Stimulated activated CD4-positive, alpha-beta T cell treated with anti-CD3 and anti-CD28 coated beads, Interleukin-12 subunit alpha, Interleukin-12 subunit beta, amount 100 ng/mL, for 48 hours (primary cell): ENCODE data around the gene PRIM1.
"Not testable (repeated sequence)": the region's sequence is repeated elsewhere in the genome, so short reads cannot be mapped to it uniquely, and the experiment has no call there.

Source experiments
- DNase-seq, 3 donors: peaks; one replicate each; pipeline ENCODE4 v3.0.0-alpha.2; 2020; ENCODE audit warnings: low read depth in 2 of 3, low spot score in 1 of 3

The PRIM1 gene

DNA sequence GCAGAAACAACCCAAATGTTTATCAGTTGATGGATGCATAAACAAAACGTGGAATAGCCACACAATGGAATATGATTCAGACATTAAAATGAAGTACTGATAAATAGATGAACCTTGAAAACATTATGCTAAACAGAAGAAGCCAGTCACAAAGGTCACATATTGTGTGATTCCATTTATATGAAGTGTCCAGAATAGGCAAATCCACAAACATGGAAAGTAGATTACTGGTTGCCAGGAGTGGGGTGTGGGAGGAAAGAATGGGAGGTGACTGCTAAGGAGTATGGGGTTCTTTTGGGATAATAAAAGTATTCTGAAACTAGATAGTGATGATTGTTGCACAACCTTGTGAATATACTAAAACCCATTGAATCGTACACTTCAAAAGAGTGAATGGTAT lies 9.7 kb upstream of the PRIM1 start:
- no peak for DNase-seq

DNA sequence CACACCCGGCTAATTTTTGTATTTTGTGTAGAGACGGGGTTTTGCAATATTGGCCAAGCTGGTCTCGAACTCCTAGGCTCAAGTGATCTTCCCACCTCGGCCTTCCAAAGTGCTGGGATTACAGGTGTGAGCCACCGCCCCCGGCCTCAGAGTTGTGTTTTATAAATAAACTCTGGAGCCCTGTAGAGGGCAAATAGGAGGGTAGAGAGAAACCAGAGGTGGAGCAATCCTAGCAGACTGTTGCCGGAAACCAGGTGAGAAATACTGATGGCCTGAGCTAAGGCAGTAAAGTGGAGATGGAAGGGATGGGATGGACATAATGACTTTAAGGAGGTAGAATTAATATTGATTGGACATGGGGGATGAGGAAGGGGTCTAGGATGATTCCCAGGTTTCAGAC lies 8.3 kb upstream of the PRIM1 start:
- no peak for DNase-seq

DNA sequence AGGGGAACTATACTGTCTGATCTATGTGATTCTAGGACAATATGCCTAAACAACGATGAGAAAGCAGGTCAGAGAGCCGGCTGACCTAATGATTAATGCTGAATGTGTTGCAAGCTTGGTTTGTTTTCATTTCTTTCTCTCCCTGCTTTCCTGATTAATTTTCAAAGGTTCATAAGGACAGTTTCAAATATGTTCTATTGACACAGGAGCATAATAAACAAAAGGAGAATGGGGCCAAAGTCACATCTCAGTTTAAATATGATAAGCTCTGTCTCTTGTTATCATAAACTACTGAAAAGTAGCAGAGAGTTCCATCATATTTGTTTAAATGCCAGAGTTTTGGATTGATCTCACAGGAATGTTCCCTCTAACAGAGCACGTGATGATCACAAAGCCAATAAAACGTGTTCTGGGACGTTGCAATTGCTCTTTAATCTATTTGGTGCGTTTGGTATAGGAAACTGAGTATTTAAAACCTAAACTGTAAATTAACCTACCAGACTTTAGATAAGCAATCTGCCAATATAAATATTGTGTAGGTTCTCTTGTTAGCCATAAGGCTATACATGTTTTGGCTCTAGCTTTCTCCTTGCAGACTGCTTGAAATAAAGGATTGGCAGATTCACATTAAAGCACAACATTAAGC lies 7.3 kb upstream of the PRIM1 start:
- DNase-seq, result no peak

DNA sequence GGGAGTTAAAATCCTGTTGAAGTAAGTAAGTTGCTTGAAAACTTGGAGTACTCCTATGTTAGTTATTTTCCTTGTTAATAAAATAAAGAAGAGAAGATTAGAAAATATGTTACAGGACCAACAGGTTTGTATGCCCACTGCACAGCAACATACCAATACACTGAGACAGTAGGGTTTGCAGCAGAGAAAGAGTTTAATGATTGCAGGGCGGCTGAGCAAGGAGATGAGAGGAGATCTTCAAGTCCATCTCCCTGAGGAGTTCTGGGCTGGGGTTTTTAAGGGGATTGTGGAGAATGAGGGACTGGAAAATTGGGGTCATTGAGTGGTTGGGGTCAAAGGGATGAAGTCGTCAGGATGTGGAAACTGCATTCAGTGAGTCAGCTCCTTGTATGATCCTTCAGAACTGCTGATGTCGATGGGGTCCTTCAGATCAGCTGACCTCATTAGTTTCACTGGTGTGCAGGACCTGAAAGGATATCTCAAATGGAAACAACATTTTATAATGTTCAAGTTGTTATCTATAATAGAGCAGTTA lies 6.7 kb upstream of the PRIM1 start:
- DNase-seq, result no peak

DNA sequence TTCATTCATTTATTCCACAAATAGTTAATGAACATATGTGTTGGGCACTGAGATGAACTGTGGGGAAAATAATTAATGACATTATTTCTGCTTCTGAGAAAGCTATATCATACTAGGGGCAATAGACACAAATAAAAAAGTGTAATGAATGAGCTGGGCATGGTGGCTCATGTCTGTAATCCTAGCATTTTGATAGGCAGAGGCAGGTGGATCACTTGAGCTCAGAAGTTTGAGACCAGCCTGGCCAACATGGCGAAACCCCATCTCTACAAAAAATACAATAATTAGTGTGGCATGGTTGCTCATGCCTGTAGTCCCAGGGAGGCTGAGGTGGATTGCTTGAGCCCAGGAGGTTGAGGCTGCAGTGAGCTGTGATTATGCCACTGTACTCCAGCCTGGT lies 5.8 kb upstream of the PRIM1 start:
- DNase-seq, result not testable (repeated sequence)

DNA sequence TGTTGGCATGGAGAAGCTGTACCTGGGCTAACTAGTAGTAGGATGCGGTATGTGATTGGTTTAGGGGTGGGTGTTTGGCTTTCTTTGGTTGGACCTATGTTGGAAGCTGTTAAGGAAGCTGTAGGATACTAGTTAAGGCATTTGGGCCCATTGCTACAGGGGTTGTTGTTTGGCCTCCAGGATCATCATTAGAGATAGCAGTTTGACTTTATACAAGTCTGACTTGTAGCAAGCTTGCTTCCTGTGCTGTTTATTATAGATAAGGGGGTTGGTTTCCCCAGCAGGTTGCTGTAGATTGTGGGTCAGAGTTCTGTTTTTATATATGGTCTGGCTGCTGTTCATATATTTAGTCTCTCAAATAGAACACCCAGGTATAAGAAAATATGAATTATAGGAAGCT lies 1.4 kb upstream of the PRIM1 start:
- DNase-seq, result no peak

DNA sequence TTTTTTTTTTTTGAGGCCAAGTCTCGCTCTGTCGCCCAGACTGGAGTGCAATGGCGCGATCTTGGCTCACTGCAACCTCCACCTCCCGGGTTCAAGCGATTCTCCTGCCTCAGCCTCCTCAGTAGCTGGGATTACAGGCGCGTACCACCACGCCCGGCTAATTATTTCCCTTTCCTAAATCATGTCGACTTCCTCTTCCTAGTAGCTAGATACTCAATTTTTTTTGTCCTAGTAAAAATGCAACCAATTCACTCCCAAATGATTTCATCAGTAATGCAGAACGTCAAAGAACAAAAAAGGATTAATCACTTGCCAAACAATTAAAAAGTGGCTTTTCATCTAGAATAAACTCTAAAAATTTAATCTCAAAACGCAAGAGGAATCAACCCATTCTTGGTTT lies 1.5 kb downstream of the PRIM1 start:
- DNase-seq, result not testable (repeated sequence)

DNA sequence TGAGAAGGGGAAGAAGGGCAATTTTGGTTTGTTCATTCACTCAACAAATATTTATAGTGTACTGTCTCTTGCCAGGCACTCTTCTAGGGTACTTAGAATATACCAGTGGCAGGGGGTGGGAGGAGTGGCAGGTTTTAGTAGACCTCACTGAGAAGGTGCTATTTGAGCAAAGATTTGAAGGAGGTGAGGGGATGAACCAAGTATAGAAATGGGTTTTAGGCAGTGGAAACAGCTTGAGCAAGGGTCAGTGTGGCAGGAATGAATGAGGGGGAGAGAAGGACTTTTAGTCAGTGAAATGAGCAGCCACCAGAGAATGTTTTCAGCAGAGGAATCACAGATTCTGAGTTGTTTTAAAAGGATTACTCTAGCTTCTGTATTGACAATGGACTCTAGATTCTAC lies 2.3 kb downstream of the PRIM1 start:
- DNase-seq, result no peak

DNA sequence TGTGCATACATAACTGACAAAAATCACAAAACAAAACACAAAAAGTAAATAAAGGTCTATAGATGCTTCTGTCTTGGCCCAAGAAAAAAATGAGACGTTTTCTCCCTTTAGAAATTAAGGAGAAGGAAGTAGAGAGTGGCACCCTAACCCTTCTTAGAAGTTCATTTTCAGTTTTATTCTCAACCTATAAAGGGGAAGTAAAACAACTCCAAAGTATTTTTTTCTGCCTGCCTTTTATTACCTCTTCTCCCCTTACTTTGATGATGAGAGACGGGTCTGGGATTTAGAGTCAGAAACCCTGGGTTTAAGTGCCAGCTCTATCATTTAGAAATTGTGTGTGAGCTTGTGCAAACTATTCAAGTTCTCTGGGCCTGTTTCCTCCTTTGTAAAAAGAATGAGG lies 2.8 kb downstream of the PRIM1 start:
- DNase-seq, result no peak

DNA sequence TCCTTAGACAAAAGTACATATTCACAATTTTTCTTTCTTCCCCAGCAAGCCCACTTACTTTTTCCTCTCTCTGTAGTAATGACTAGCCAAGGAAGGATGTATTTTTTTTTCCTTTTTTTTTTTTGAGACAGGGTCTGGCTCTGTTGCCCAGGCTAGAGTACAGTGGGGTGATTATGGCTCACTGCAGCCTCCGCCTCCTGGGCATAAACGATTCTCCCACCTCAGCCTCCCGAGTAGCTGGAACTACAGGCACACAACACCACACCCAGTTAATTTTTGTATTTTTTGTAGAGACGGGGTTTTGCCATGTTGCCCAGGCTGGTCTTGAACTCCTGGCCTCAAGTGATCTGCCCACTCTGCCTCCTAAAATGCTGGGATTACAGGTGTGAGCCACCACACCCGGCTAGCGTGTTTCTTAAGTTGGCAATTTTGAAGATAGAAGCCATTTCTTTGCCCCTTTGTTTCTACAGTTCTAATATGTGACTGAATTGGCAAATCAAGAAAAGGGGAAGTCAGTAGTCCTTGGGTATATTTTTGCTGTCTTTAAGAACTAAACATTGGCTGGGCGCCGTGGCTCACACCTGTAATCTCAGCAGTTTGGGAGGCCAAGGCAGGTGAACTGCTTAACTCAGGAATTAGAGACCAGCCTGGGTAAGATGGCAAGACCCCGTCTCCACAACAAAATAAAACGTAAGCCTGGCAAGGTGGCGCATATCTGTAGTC lies 23.8 kb downstream of the PRIM1 start:
- DNase-seq, result no peak

DNA sequence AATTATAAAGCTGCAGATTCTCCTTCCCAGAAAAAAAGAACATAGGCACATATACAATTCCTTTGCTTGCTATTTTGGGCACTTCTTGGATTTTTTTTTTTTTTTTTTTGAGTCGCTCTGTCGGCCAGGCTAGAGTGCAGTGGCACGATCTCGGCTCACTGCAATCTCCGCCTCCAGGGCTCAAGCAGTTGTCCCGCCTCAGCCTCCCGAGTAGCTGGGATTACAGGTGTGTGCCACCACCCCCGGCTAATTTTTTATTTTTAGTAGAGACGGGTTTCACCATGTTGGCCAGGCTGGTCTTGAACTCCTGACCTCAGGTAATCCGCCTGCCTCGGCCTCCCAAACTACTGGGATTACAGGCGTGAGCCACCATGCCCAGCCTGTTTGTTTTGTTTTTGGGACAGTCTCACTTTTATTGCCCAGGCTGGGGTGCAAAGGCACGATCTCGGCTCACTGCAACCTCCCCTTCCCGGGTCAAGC lies 25.9 kb downstream of the PRIM1 start:
- not testable (repeated sequence) for DNase-seq

DNA sequence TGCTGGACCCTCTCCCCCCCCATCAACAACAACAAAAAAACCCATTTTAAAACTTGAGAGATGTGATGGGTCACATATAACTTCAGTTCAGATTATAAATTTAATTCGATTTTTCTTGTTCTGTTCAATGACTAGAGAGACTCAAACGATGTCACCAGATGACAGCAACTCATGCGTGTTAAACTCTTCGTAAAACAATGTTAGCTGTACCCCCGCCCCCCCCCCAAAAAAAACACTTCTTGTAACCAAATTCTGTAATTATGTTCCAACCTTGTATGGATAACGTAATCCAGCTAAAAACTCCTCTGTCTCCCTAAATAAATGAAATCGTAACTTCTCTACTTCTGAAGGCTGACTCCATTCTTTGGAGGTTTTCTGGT lies 26.4 kb downstream of the PRIM1 start:
- no peak for DNase-seq

DNA sequence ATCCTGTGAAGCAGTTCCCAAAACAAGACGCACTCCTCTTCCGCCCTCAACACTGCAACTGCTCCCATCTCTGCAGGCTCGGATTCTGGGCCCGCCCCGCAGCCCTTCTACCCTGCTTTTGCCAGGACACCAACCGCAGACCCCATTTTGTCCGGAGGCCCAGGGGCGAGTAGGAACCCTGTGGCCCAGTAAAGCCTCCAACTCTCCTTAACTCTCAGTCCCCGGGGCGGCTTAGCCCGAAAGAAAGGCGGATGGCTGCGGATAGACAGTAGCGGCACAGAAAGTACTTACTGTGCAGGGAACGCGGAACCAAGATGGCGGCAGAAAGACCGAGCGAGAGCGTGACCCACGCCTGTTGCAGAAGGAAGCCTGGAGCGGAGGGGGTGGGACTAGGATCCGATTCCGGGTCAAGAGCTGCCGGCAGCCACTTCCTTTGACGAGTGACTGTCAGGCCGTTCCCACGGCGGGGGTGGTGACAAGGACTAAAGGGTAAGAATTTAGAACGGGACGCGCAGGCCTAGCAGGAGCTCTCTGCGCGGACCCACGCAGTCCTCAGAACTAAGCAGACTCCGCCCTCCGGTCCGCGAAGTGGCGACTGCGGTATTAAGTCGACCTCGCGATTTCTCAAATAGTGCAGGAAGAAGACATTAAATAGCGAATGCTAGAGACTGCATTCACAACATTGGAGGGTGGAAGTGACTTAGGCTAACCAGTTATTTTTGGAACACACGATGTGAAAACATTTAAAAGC lies 27.0 kb downstream of the PRIM1 start, which contains the start of gene NACA:
Gene NACA (minus strand): TSS at position 328 of the 751 bp plus-strand sequence. CDS start 778 bp downstream, outside the sequence.
- peak; percentile 97 to 99 (median 99) for DNase-seq

DNA sequence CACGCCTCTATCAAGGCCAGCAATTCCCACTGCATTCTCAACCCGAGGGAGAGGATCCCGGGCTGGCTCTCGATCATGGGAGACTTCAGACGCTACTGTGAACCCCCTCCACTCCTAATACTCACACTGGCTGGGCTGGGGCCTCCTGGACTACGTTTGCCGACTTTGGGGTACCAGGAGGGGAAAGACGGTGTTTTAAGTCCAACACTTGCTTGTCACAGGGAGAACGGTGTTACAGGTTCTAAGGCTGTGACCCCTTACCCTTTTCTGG lies 27.5 kb downstream of the PRIM1 start:
- no peak for DNase-seq

DNA sequence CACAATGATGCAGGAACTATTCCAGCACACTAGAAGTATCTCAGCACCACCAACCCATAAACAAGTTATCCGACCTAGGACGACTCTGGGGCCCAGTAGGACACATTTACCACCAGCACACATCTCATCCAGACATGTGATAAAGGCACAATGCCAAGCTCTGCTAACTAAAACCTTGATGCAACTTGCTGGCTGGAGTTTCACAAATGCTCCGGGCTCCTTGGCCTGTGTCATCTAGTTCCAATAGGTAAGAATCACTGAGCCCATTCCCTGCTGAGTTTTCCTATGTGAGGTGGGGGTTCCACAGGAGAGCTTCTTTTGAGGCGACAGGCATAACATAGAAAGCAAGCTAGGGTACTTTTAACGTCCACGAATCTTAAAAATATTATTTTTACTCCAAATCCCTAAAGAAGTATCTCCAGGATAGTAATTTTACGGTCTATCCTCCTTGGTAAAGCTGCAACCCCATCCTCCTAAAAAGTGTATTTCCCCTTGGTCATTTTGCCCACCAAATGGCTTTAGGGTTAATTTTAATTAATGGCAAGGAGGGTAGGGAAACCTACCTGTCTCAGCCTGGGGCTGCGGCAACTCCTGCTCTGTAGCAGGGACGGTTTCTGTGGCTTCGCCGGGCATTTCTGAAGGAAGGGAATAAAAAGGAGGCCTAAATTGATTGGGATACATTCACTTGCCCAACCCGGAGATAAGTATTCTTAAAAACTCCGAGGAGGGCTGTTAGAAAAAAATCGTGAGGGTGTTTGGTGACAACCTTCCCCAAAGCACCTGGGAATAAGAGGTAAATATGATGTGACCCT lies 28.0 kb downstream of the PRIM1 start:
- DNase-seq, result no peak

DNA sequence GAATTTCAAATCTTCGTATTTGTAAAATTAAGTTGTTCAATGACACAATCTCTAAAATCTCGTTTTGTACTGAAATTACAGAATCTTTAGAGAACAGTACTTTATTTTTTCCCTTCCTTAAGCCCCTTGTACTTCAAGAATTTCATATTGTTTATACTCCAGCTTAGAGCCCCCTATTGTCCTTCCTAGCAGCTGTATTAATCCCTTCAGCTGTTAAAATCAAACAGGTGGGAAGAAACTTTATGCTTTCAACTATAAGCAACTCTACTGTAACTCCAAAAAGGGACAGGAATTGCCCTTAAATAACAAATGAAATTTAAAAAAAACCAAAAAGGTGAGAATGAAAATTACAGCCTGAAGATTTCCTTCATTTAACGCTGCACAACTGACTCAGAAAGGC lies 28.8 kb downstream of the PRIM1 start:
- no peak for DNase-seq

DNA sequence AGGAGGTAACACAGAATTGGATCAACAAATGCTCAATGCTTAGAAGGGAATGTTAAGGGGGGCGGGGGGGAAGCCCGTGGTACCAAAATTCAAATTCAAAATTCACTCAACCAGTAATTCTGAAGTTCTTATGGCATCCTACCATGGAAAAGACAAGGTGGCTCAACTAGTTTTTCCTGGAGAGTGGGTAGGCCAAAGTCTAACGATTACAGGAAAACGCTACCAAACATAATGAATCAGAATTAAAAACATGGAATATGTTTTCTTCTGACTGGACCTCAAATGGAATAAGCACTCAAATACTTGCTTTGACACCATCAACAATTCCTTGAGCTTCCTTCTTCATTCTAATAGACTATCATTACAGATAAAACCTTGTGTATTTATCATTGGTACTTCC lies 29.3 kb downstream of the PRIM1 start:
- DNase-seq, result no peak

DNA sequence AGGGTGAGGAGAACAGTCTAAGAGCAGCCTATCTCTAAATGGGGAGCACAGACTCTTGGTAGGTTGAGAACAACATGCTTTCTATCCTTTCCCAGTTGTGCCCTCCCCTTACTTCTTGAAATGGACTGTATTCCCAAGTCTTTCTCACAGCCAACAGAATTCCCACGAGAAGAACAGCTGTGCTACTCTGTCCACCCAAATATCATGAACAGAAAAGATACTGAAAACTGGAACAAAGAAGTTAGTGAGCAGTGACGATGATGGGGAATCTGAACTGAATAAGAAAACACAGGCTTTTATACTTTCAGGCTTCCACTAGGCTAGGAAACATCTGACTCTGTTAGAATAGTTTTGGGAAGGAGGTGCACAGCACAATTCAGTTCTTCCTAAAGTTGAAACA lies 30.4 kb downstream of the PRIM1 start:
- DNase-seq, result no peak

DNA sequence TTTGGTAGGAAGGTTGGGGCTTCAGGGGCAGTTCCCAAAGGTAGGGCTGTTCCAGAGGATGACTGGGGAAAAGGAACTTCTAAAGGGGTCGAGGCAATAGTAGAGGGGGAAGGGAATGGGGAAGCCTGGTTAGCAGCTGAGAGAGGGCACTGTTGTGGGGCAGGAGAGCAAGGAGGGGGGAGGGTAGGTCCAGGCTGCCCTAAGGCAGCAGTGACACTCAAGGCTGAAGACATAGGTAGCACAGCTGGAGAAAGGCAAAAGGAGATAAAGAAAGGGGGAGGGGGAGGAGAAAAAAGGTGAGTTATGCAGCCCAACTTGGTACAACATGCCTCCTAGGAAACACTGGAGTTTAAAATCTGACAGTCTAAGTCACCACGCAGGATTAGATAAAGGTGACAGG lies 30.9 kb downstream of the PRIM1 start:
- no peak for DNase-seq

DNA sequence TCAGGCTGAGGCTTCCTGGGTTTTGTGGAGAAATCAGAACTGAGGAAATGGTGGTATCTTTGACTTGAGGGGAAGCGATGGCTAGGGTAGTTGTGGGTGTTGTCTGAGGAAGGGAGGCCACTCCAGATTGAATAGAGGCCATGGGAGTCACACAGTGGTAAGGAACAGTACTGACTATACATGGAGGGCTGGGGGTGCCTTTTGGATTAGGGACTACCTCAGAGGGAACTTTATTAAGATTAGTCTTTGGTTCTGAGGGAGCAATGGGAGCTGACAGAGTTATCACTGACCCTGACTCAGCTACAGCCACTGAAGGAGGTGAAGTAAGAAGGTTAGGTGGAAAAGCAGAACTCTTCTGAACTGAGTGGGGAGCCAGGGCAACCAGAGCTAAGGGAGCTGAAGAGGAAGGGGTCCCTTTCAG lies 31.4 kb downstream of the PRIM1 start:
- DNase-seq, result no peak

DNA sequence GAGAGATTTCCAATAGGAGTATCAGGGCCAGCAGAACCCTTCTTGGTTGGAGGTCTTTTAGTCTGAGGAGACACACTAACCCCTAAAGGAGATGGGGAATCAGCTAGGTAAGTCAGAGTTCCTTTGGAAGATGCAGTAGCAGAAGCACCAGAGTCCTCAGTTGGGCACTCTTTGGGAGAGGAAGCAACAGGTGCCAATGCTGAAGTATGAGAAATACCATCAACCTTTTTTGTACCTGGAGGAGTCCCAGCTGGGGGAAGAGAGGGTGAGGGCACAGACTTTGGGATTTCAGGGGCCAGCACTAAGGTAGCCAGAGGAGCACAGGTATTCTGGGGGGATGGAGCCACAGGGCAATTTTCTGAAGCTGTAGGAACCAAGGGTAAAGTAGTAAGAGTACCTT lies 33.1 kb downstream of the PRIM1 start:
- DNase-seq, result no peak
